ENCODE data around the gene DSP.
A peak's percentile ranks its signal among the peaks of the same experiment; 100 is the strongest.

The DSP gene

GRCh38 chr6:7541175-7542064, at the start of gene DSP:
Gene DSP (plus strand): TSS chr6:7541671. CDS start chr6:7541916, 245 bp downstream.
- peak; percentile 11 to 15 for DNase-seq (ENCODE audit: low read depth in 2 of 2)

DNA sequence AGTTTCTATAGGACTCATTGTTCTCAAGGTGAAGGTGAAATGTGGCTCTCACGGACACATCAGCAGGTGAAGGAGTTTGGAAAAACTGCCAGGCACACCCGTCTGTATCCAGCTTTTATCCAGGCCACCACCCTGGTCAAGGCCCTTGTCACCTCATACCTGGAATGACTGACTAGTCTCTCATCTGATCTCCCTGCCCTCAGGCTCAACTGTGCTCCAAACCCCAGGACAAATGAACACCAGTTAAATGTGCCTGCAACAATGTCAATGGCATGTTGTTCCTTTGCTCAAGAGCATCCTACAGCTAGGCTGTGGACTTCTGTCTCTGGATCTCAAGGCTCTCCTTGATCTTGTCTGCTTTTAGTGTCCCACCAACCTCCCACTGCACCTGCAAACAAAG, 47.6 kb upstream of the DSP start:
- DNase-seq (ENCODE audit: low read depth in 2 of 2) = no peak

- no peak for DNase-seq (ENCODE audit: low read depth in 2 of 2)
Observed at GRCh38 chr6:7494638-7495037, 46.8 kb upstream of the DSP start.

GRCh38 chr6:7496266-7496875, 45.1 kb upstream of the DSP start:
- DNase-seq (ENCODE audit: low read depth in 2 of 2) = no peak

DNA sequence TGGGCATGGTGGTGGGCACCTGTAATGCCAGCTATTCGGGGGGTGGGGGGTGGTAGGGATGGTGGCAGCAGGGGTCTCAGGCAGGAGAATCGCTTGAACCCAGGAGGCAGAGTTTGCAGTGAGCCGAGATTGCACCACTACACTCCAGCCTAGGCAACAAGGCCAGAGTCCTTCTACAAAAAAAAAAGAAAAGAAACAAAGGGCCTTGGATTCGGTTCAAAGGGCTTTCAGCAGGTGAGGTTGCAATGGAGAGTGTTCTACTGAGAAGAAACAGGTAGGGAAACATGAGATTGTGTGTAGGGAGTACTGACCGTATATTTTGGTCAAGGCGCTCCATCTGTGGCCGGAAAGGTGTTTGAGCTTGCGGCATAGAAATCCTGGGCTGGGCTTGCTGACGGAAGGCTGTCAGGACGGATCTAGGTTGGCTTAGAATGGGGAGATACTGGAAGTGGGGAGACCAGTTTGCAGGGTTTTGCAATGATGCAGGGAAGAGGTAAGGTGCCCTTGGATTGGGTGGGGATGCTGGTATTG, 40.7 kb upstream of the DSP start:
- no peak for DNase-seq (ENCODE audit: low read depth in 2 of 2)

- DNase-seq (ENCODE audit: low read depth in 2 of 2) = no peak
Observed at GRCh38 chr6:7502743-7503142, 38.7 kb upstream of the DSP start.

DNA sequence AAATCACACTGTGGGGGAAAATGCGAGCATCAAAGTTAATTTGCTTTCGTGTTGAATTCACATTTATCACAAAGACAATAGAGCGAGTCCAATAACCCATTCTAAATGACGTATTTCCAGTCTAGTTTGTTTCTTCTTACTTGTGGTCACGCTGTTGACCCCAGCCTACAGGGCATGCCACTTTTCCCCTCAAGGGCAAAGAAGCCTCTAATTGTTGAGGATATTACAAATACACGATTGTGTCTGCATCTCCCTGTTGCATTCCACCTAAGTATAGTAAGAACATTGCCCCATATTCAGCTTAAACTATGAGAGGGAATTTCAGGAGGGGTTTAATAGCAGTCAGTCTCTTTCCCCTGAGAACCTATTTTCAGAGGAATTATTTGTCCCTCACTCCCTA, 37.4 kb upstream of the DSP start:
- no peak for DNase-seq (ENCODE audit: low read depth in 2 of 2)

DNA sequence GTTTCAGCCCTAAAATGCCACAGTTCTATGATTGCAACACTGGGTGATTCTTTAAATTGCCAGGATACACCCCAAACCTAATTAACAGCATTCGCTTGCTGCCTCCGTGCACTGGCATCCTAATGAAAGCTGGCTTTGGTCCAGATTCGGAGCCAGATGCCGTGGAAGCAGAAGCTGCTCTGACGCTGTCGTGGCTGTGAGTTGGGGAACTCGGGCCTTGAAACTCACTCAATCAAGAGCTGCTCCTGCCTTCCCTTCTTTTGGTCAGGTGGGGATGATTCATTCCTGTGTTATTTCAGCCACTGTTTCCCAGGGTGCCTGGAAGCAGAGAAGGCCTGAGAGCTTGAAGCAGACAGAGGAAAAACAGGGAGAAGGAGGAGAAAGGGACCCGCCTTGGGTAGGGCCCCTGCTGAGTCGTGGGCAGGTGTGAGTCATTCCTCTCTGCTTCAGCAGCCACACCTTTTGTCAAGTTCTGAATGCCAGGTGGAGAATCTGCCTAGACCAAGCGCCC, 36.2 kb upstream of the DSP start:
- peak in 1 of 2 donors; percentile 4 for DNase-seq (ENCODE audit: low read depth in 2 of 2)

- DNase-seq (ENCODE audit: low read depth in 2 of 2) = no peak
Observed at GRCh38 chr6:7507600-7507999, 33.9 kb upstream of the DSP start.

- DNase-seq (ENCODE audit: low read depth in 2 of 2) = no peak
Observed at GRCh38 chr6:7512320-7512719, 29.2 kb upstream of the DSP start.

GRCh38 chr6:7513529-7513928, 27.9 kb upstream of the DSP start:
- no peak for DNase-seq (ENCODE audit: low read depth in 2 of 2)

DNA sequence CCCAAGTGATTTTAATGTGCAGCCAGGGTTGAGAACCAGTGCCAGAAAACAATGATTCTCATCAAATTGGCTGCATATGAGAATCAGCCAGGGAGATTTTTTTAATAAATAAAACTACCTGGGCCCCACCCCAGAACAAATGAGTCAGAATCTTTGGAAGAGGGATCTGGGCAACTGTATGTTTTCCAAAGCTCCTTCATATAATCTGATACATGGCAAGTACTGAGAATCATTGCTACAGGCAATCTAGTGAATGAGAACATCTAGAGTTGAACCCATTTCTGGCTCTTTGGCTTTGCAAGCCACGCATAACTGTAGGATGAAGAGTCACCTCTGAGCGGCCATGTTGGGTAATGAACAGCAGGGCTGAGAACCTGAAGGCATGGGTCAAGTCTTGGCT, 26.1 kb upstream of the DSP start:
- DNase-seq (ENCODE audit: low read depth in 2 of 2) = no peak

DNA sequence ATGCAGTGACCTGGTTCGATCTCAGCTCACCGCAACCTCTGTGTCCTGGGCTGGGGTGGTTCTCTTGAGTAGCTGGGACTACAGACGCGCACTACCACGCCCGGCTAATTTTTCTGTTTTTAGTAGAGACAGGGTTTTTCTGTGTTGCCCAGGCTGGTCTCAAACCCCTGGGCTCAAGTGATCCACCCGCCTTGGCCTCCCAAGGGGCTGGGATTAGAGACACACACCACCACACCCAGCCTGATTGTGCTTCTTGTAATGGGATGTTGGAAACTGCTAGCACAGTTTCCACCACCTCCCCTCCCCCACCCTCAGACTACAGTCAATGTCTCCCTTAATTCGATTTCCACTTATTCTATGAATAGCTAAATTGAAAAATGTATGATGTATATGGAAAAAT, 22.6 kb upstream of the DSP start:
- no peak for DNase-seq (ENCODE audit: low read depth in 2 of 2)

DNA sequence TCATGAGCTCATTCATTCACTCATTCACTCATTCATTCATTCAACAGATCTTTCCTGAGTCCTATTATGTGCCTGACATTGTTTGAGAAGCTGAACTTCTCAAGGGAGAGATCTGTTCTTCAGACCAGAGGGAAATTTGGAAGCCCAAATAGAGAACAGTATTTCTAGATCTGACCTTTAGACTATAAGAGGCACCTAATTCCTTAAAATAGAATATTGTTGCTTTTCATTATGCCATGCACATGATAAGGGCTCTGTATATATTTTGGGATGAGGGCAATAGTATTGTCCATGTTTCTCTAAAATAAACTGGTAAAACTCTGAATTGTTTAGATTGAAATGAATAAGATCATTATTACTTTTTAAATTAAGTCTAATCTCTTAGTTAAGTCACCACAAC, 18.6 kb upstream of the DSP start:
- DNase-seq (ENCODE audit: low read depth in 2 of 2) = no peak

- DNase-seq (ENCODE audit: low read depth in 2 of 2) = no peak
Observed at GRCh38 chr6:7523922-7524321, 17.5 kb upstream of the DSP start.

- no peak for DNase-seq (ENCODE audit: low read depth in 2 of 2)
Observed at GRCh38 chr6:7526755-7527154, 14.7 kb upstream of the DSP start.

GRCh38 chr6:7528565-7528964, 12.9 kb upstream of the DSP start:
- no peak for DNase-seq (ENCODE audit: low read depth in 2 of 2)

GRCh38 chr6:7529141-7529540, 12.3 kb upstream of the DSP start:
- no peak for DNase-seq (ENCODE audit: low read depth in 2 of 2)

DNA sequence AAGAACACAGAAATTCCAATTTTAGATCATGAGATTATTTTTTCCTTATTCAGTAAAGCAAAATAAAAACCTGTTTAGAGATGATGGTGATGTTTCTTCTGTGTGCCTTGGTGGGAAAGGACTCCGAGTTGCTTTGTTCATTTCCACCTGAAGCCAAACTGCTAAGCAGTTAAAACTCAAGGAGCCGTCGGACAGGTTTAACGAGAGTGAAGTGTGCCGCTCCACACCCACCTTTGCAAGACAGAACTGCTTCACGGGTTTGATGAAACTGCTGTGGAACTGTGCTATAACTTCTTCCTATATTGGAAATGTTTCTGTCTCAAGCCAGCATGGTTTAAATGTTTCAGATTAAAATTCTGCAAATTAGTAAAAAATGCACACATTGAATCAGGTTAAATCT, 9.2 kb upstream of the DSP start:
- no peak for DNase-seq (ENCODE audit: low read depth in 2 of 2)

GRCh38 chr6:7532821-7533220, 8.7 kb upstream of the DSP start:
- DNase-seq (ENCODE audit: low read depth in 2 of 2) = no peak

- DNase-seq (ENCODE audit: low read depth in 2 of 2) = no peak
Observed at GRCh38 chr6:7534192-7534591, 7.3 kb upstream of the DSP start.

- no peak for DNase-seq (ENCODE audit: low read depth in 2 of 2)
Observed at GRCh38 chr6:7535498-7535897, 6.0 kb upstream of the DSP start.

- DNase-seq (ENCODE audit: low read depth in 2 of 2) = no peak
Observed at GRCh38 chr6:7537565-7538174, 3.8 kb upstream of the DSP start.
